NCI-H2081 (cell line): ENCODE measurements around the gene RTN4RL1.

Experiments used
- DNase-seq, 2 experiments: peaks; one replicate each; lab custom pipeline; 2025; lab: John Stamatoyannopoulos, UW

The RTN4RL1 gene

GRCh38 chr17:2047590-2047989 lies 22.5 kb upstream of the RTN4RL1 start:
- DNase-seq = no peak

GRCh38 chr17:2044263-2044894 lies 19.2 kb upstream of the RTN4RL1 start:
- DNase-seq = no peak

GRCh38 chr17:2043785-2044184 lies 18.7 kb upstream of the RTN4RL1 start:
- DNase-seq = no peak

- no peak for DNase-seq
These were observed 17.8 kb upstream of the RTN4RL1 start for GRCh38 chr17:2042933-2043332.

GRCh38 chr17:2042390-2042847 lies 17.3 kb upstream of the RTN4RL1 start:
- no peak for DNase-seq

- peak; percentile 93 for DNase-seq
These were observed 16.6 kb upstream of the RTN4RL1 start, which contains the start of gene OVCA2 for GRCh38 chr17:2041561-2042389. Gene OVCA2 (plus strand): TSS chr17:2042022. CDS start chr17:2042048, 26 bp downstream.

- DNase-seq = no peak
These were observed 15.9 kb upstream of the RTN4RL1 start for GRCh38 chr17:2040942-2041560.

- no peak for DNase-seq
These were observed 15.2 kb upstream of the RTN4RL1 start for GRCh38 chr17:2040219-2040827.

GRCh38 chr17:2037155-2037554 lies 12.0 kb upstream of the RTN4RL1 start:
- DNase-seq = no peak

- no peak for DNase-seq
These were observed 10.7 kb upstream of the RTN4RL1 start for GRCh38 chr17:2035541-2036488.

GRCh38 chr17:2034806-2035540 lies 9.8 kb upstream of the RTN4RL1 start:
- no peak for DNase-seq

GRCh38 chr17:2034157-2034556 lies 9.0 kb upstream of the RTN4RL1 start:
- no peak for DNase-seq

GRCh38 chr17:2033153-2033552 lies 8.0 kb upstream of the RTN4RL1 start:
- no peak for DNase-seq

- DNase-seq = no peak
These were observed 5.6 kb upstream of the RTN4RL1 start for GRCh38 chr17:2030779-2031163.

GRCh38 chr17:2029911-2030778 lies 5.0 kb upstream of the RTN4RL1 start, which contains the start of gene DPH1:
Gene DPH1 (plus strand): TSS chr17:2030153. CDS start chr17:2030170, 17 bp downstream.
- peak; percentile 67 to 83 for DNase-seq

- DNase-seq = no peak
These were observed 3.6 kb upstream of the RTN4RL1 start for GRCh38 chr17:2028737-2029136.

- DNase-seq = no peak
These were observed 3.1 kb upstream of the RTN4RL1 start for GRCh38 chr17:2028234-2028614.

GRCh38 chr17:2027528-2028233 lies 2.5 kb upstream of the RTN4RL1 start:
- DNase-seq = no peak
